Measurements from ENCODE around the gene CCNL1. TPM values are rescaled to one million over a fixed set of nuclear protein-coding genes. Genes with fewer than 3 reads are reported as not detected.

Gene CCNL1
- total RNA-seq, 1 donor from 2014 or later, result 241 TPM

GRCh38 chr3:157120071-157120892 lies 39.7 kb downstream of the CCNL1 start:
- H3K27ac ChIP-seq, result no peak overlapping the region
- no peaks in the 10 kb centered on the region for H3K4me1 ChIP-seq
- H3K9me3 ChIP-seq, result no peaks in the 10 kb centered on the region
- TF ChIP-seq CTCF (IDR thresholded peaks at IDR 0.05), result no peak
- H3K36me3 ChIP-seq, result no peaks in the 10 kb centered on the region
- H3K4me3 ChIP-seq, result no peak overlapping the region
- no peaks in the 10 kb centered on the region for H3K27me3 ChIP-seq
- intact Hi-C loops (cut with DNase I), result no loop called here
- DNase-seq (ENCODE audit: low spot score in 2 of 2), result no peak

- no peaks in the 10 kb centered on the region for H3K27me3 ChIP-seq
- no peak for DNase-seq (ENCODE audit: low spot score in 2 of 2)
- H3K9me3 ChIP-seq, result no peaks in the 10 kb centered on the region
- H3K4me3 ChIP-seq, result no peak overlapping the region
- H3K27ac ChIP-seq, result no peak overlapping the region
- no peaks in the 10 kb centered on the region for H3K4me1 ChIP-seq
- intact Hi-C loops (cut with DNase I), result no loop called here
- no peaks in the 10 kb centered on the region for H3K36me3 ChIP-seq
- TF ChIP-seq CTCF (IDR thresholded peaks at IDR 0.05), result no peak
Observed at GRCh38 chr3:157119369-157119951, 40.5 kb downstream of the CCNL1 start.

GRCh38 chr3:157117875-157118654 lies 41.9 kb downstream of the CCNL1 start:
- no peak for DNase-seq (ENCODE audit: low spot score in 2 of 2)
- Histone ChIP-seq H3K4me1 (no peaks in the 10 kb centered on the region), H3K27ac (no peak overlapping the region), H3K27me3 (no peaks in the 10 kb centered on the region), H3K4me3 (no peak overlapping the region), H3K36me3 (no peaks in the 10 kb centered on the region), H3K9me3 (no peaks in the 10 kb centered on the region)
- intact Hi-C loops (cut with DNase I), result no loop called here
- no peak for TF ChIP-seq CTCF (IDR thresholded peaks at IDR 0.05)

GRCh38 chr3:157117206-157117605 lies 42.7 kb downstream of the CCNL1 start:
- no peak overlapping the region for H3K27ac ChIP-seq

GRCh38 chr3:157116017-157116416 lies 43.9 kb downstream of the CCNL1 start:
- no peak for TF ChIP-seq CTCF (IDR thresholded peaks at IDR 0.05)
- no peaks in the 10 kb centered on the region for H3K9me3 ChIP-seq
- H3K27ac ChIP-seq, result no peak overlapping the region
- H3K36me3 ChIP-seq, result no peaks in the 10 kb centered on the region
- DNase-seq (ENCODE audit: low spot score in 2 of 2), result no peak
- H3K27me3 ChIP-seq, result no peaks in the 10 kb centered on the region
- no peaks in the 10 kb centered on the region for H3K4me1 ChIP-seq
- intact Hi-C loops (cut with DNase I), result no loop called here
- H3K4me3 ChIP-seq, result no peak overlapping the region

More at GRCh38 chr3:157117206-157117605, 42.7 kb downstream of the CCNL1 start:
- Histone ChIP-seq H3K4me1 (no peaks in the 10 kb centered on the region), H3K9me3 (no peaks in the 10 kb centered on the region), H3K4me3 (no peak overlapping the region), H3K27me3 (no peaks in the 10 kb centered on the region), H3K36me3 (no peaks in the 10 kb centered on the region)
- intact Hi-C loops (cut with DNase I), result no loop called here
- no peak for TF ChIP-seq CTCF (IDR thresholded peaks at IDR 0.05)
- no peak for DNase-seq (ENCODE audit: low spot score in 2 of 2)
